Thymus (tissue), 14 donors: Measurements from ENCODE around the gene STOML2. TPM values are rescaled to one million over a fixed set of nuclear protein-coding genes. Genes with fewer than 3 reads are reported as not detected.
"Not testable (repeated sequence)": the region's sequence is repeated elsewhere in the genome, so short reads cannot be mapped to it uniquely, and the experiment has no call there.

Experiments
- DNase-seq, 9 donors: peaks; one replicate each; pipeline ENCODE4 v3.0.0-alpha.2; 2013; ENCODE audit warnings: low spot score in 9 of 9, low read depth in 6 of 9, missing footprints in 1 of 9
- H3K27ac ChIP-seq, 2 donors: one replicate each; pipeline ENCODE4 v1.5.1; 2013; ENCODE audit warnings: control low read depth in 1 of 2, low read depth in 1 of 2, low read length in 1 of 2, mild to moderate bottlenecking in 1 of 2, moderate library complexity in 1 of 2
- H3K27me3 ChIP-seq, 2 donors: one replicate each; pipeline ENCODE4 v1.5.1; 2013; ENCODE audit warnings: low read length in 1 of 2; ENCODE audit not compliant: control insufficient read depth in 2 of 2, insufficient read depth in 1 of 2
- H3K36me3 ChIP-seq, 2 donors: one replicate each; pipeline ENCODE4 v1.5.1; 2013; ENCODE audit warnings: low read length in 1 of 2, mild to moderate bottlenecking in 1 of 2, moderate library complexity in 1 of 2; ENCODE audit not compliant: control insufficient read depth in 2 of 2, insufficient read depth in 2 of 2
- H3K4me1 ChIP-seq, 2 donors: one replicate each; pipeline ENCODE4 v1.5.1; 2013; ENCODE audit warnings: low read length in 2 of 2; ENCODE audit not compliant: control insufficient read depth in 2 of 2, insufficient read depth in 2 of 2
- H3K4me3 ChIP-seq, 2 donors: one replicate each; pipeline ENCODE4 v1.5.1; 2013; ENCODE audit warnings: low read length in 2 of 2, control low read depth in 1 of 2, mild to moderate bottlenecking in 1 of 2
- H3K9me3 ChIP-seq, 2 donors: one replicate each; pipeline ENCODE4 v1.5.1; 2013; ENCODE audit warnings: low read length in 1 of 2, mild to moderate bottlenecking in 1 of 2; ENCODE audit not compliant: control insufficient read depth in 2 of 2, insufficient read depth in 1 of 2
- WGBS: extraction: QIAGEN DNeasy Blood & Tissue Kit; methylation state at CpG from one replicate; pipeline ENCODE4 v1.1.7; 2013; 5-methylcytosine and 5-hydroxymethylcytosine counted together
- long read RNA-seq, 10 donors: transcript quantifications; one replicate each; lab custom pipeline, GENCODE V29; 2026
- polyA plus RNA-seq: library from polyadenylated mRNA; stranded (reverse); fragments of 200-250 nt; gene quantifications from one replicate; pipeline ENCODE4 v1.2.3, GENCODE V29; 2013
- total RNA-seq: library from RNA; stranded (reverse); fragments of 120-200 nt; gene quantifications from one replicate; pipeline ENCODE4 v1.2.4, GENCODE V29; 2013
- donor health status: healthy.

STOML2 gene, protein sequence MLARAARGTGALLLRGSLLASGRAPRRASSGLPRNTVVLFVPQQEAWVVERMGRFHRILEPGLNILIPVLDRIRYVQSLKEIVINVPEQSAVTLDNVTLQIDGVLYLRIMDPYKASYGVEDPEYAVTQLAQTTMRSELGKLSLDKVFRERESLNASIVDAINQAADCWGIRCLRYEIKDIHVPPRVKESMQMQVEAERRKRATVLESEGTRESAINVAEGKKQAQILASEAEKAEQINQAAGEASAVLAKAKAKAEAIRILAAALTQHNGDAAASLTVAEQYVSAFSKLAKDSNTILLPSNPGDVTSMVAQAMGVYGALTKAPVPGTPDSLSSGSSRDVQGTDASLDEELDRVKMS
- total RNA-seq (118 TPM), polyA plus RNA-seq (58.0 TPM)
- long read RNA-seq, donor 1, transcript STOML2-201 (10 exons, 1,278 nt) = major isoform, 5 of 5 reads
- long read RNA-seq, donor 1, partial matches to known transcripts = 0 of 5 reads
- long read RNA-seq, donor 1, other reads (novel, unspliced or antisense) = 0 of 5 reads
- long read RNA-seq, donor 2 = 0 reads
- long read RNA-seq, donor 3, transcript STOML2-201 (10 exons, 1,278 nt) = major isoform, 79 of 124 reads
- long read RNA-seq, donor 3, partial matches to known transcripts = 42 of 124 reads
- long read RNA-seq, donor 3, other reads (novel, unspliced or antisense) = 0 of 124 reads
- long read RNA-seq, donor 4, transcript STOML2-201 (10 exons, 1,278 nt) = major isoform, 21 of 29 reads
- long read RNA-seq, donor 4, partial matches to known transcripts = 7 of 29 reads
- long read RNA-seq, donor 4, other reads (novel, unspliced or antisense) = 0 of 29 reads
- long read RNA-seq, donor 5, transcript STOML2-201 (10 exons, 1,278 nt) = major isoform, 85 of 130 reads
- long read RNA-seq, donor 5, partial matches to known transcripts = 42 of 130 reads
- long read RNA-seq, donor 5, other reads (novel, unspliced or antisense) = 0 of 130 reads
- long read RNA-seq, donor 6, transcript STOML2-201 (10 exons, 1,278 nt) = major isoform, 32 of 65 reads
- long read RNA-seq, donor 6, partial matches to known transcripts = 30 of 65 reads
- long read RNA-seq, donor 6, other reads (novel, unspliced or antisense) = 0 of 65 reads
- long read RNA-seq, donor 7, transcript STOML2-201 (10 exons, 1,278 nt) = major isoform, 36 of 57 reads
- long read RNA-seq, donor 7, partial matches to known transcripts = 20 of 57 reads
- long read RNA-seq, donor 7, other reads (novel, unspliced or antisense) = 0 of 57 reads
- long read RNA-seq, donor 8, transcript STOML2-201 (10 exons, 1,278 nt) = major isoform, 22 of 22 reads
- long read RNA-seq, donor 8, partial matches to known transcripts = 0 of 22 reads
- long read RNA-seq, donor 8, other reads (novel, unspliced or antisense) = 0 of 22 reads
- long read RNA-seq, donor 9, transcript STOML2-201 (10 exons, 1,278 nt) = major isoform, 25 of 36 reads
- long read RNA-seq, donor 9, partial matches to known transcripts = 11 of 36 reads
- long read RNA-seq, donor 9, other reads (novel, unspliced or antisense) = 0 of 36 reads
- long read RNA-seq, donor 10, transcript STOML2-201 (10 exons, 1,278 nt) = major isoform, 32 of 35 reads
- long read RNA-seq, donor 10, partial matches to known transcripts = 0 of 35 reads
- long read RNA-seq, donor 10, other reads (novel, unspliced or antisense) = 0 of 35 reads

DNA sequence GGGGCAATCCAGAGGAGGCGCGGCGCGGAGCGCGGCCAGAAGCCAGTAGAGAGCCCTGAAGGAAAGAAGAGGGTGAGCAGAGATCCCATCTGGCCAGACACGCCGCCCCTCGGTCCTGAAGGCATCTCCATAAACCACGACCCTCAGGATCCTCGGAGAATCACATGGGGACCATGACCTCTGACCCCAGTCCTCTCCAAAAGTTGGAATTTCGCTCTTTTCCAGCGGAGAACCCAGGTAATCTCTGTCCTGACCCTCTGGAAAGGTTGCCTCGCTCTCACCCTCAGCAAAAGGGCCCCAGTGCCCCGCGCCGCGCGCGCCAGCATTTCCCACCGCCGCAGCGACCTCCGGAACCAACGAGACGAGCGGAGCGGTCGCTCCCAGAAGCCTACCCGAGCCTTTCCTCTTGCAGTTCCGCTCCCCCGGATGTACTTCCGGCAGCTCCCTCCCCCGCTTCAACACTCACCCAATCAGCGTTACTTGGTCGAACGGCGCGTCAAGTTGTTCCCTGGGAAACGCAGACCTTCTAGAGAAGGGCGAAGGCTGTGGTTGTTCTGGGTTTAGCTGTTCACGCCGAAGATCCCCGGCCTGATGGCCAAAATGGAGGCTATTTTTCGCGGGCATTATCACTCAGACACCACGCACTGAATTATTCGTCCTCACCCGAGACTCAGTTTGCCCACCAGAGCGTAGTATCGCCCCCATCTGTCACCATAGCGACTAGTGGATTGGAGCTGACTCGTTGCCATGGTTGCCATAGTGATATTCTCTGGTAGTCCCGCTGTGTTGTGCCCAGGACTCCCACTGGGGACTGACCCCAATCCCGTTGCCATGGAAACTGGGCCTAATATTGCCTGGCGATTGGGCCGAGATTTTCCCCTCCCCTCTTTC, at the start of gene STOML2:
Gene STOML2 (minus strand): TSS at position 363 of the 891 bp plus-strand sequence. CDS start 37 bp downstream, at position 326.
- Histone ChIP-seq H3K4me3 (peak within 1 kb of the TSS; percentile 59 to 97), H3K27me3 (no peaks in the 10 kb centered on the region), H3K36me3 (peaks cover 45 to 54% of the 10 kb centered on the region in 2 donors), H3K4me1 (peaks cover 14 to 22% of the 10 kb centered on the region in 2 donors), H3K9me3 (peaks cover 0 to 1% of the 10 kb centered on the region in 2 donors), H3K27ac (peak within 1 kb of the TSS; percentile 82 to 84)
- DNase-seq = peak; percentile 85 to 96 (median 90)
- WGBS = 2% methylated on average over 57 of the region's 57 CpGs

- not testable (repeated sequence) for H3K4me3 ChIP-seq, H3K27me3 ChIP-seq, H3K36me3 ChIP-seq, DNase-seq, H3K4me1 ChIP-seq, H3K9me3 ChIP-seq, H3K27ac ChIP-seq
- WGBS = 84% methylated on average over 5 of the region's 5 CpGs
These were observed 45.1 kb upstream of the STOML2 start for GRCh38 chr9:35147941-35148563.

GRCh38 chr9:35142037-35142436, 39.1 kb upstream of the STOML2 start:
- Histone ChIP-seq H3K27ac (no peak overlapping the region), H3K9me3 (peaks cover 2 to 16% of the 10 kb centered on the region in 2 donors), H3K4me1 (no peaks in the 10 kb centered on the region), H3K4me3 (no peak overlapping the region), H3K36me3 (no peaks in the 10 kb centered on the region), H3K27me3 (no peaks in the 10 kb centered on the region)
- 97% methylated on average over 5 of the region's 5 CpGs for WGBS
- DNase-seq = no peak

GRCh38 chr9:35140093-35140492, 37.2 kb upstream of the STOML2 start:
- no peak for DNase-seq
- WGBS = 90% methylated on average over 2 of the region's 2 CpGs
- H3K4me1 ChIP-seq = no peaks in the 10 kb centered on the region
- no peaks in the 10 kb centered on the region for H3K36me3 ChIP-seq
- no peak overlapping the region for H3K27ac ChIP-seq
- H3K27me3 ChIP-seq = no peaks in the 10 kb centered on the region
- H3K4me3 ChIP-seq = no peak overlapping the region
- peaks cover 2 to 16% of the 10 kb centered on the region in 2 donors for H3K9me3 ChIP-seq

DNA sequence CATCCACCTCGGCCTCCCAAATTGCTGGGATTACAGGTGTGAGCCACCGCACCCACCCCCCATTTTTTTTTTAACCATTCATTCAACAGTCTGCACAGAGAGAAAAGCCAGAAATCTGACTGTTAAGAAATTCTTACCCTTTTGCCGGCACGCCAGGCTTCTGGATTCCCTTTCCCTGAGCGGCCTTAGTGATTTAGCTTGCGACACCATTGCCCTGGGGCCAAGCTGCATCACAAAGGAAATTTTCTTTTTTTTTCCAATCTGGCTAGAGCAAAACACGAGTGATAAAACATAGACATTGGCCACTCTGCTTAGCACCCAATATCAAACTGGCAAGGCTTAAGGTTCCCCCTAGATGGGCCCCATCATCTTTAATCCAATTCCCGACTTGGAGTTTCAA, 33.9 kb upstream of the STOML2 start:
- 96% methylated on average over 8 of the region's 8 CpGs for WGBS
- Histone ChIP-seq H3K27me3 (no peaks in the 10 kb centered on the region), H3K4me1 (no peaks in the 10 kb centered on the region), H3K4me3 (no peak overlapping the region), H3K27ac (no peak overlapping the region), H3K36me3 (no peaks in the 10 kb centered on the region), H3K9me3 (peaks cover 2 to 10% of the 10 kb centered on the region in 2 donors)
- no peak for DNase-seq

- DNase-seq = no peak
- Histone ChIP-seq H3K4me3 (no peak overlapping the region), H3K9me3 (peaks cover 0 to 3% of the 10 kb centered on the region in 2 donors), H3K27me3 (no peaks in the 10 kb centered on the region), H3K4me1 (no peaks in the 10 kb centered on the region), H3K27ac (no peak overlapping the region), H3K36me3 (no peaks in the 10 kb centered on the region)
- WGBS = 97% methylated on average over 7 of the region's 7 CpGs
These were observed 33.1 kb upstream of the STOML2 start for GRCh38 chr9:35135988-35136387.

DNA sequence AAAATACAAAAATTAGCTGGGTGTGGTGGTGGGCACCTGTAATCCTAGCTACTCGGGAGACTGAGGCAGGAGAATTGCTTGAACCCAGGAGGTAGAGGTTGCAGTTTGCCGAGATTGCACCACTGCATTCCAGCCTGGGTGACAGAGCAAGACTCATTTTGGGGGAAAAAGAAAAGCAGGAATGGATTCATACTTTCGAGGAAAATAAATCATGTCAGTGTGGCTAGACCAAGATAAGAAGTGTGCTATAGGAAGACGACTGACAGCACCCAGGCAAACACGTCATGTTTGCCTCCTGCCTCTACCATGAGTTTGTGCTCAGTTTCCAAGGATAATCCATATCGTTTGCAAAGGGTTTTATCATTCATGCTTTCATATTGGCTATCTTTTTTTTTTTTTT, 32.0 kb upstream of the STOML2 start:
- Histone ChIP-seq H3K4me1 (no peaks in the 10 kb centered on the region), H3K27me3 (no peaks in the 10 kb centered on the region), H3K36me3 (no peaks in the 10 kb centered on the region), H3K4me3 (no peak overlapping the region), H3K27ac (no peak overlapping the region), H3K9me3 (peaks cover 0 to 3% of the 10 kb centered on the region in 2 donors)
- DNase-seq = no peak
- 97% methylated on average over 6 of the region's 6 CpGs for WGBS
